HL-60/S4 (cell line): ENCODE data around the gene CRCP.
"Not testable (repeated sequence)": the region's sequence is repeated elsewhere in the genome, so short reads cannot be mapped to it uniquely, and the experiment has no call there.

ENCODE experiments used
- in situ Hi-C: fragments of 300-500 bp; cut with MboI; formaldehyde crosslinking; loops from 2 replicates; pipeline ENCODE4 v1.14.3; 2022; ENCODE audit warnings: low sequenced_read_pairs

CRCP gene

DNA sequence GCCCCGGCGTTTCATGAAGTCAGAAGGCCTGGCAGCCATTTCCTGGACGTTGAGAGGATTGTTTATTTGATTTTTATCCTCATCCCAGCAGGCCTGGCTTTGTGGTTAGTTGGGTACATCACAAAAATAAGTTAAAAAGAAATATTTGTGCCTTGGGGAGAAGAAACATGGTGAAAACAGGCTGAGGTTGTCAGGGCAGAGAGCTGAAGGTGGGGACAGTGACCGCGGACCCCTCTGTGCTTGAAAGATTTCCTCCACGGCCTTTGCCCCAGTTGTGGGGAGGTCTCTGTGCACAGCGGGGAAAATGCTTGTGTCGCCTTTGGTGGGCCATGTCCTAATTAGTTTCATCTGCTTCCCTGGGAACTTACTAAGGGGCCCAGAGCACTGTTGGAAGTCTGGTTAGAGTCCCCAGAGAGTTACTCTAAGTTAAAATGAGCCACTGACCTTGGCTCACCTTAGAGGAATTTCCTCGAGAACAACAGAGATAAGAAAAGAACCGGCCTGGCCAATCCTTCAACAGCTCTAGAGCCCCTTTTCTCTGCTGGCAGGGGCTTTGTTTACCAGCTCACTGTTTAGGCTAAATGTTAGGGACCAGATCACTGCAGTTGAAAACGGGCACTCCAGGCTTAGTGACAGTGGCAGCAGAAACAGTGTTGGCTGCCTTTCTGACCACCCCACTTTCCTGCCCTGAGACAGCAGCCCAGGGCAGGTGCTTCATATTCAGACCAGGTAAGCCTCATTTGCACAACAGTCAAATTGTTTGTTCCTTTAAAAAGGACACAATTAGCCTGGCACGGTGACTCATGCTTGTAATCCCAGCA, 37.9 kb downstream of the CRCP start:
- in situ Hi-C loops, result no loop called here

DNA sequence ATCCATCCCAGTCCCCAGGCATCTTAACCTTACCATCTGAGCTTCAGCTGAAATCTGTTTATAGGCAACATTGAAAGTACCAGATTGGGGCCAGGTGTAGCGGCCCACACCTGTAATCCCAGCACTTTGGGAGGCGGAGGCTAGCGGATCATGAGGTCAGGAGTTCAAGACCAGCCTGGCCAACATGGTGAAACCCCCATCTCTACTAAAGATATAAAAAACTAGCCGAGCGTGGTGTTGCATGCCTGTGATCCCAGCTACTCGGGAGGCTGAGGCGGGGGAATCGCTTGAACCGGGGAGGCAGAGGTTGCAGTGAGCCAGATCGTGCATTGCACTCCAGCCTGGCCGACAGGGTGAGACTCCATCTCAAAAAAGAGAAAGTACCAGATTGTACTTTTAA, 39.0 kb downstream of the CRCP start:
- in situ Hi-C loops, result no loop called here

DNA sequence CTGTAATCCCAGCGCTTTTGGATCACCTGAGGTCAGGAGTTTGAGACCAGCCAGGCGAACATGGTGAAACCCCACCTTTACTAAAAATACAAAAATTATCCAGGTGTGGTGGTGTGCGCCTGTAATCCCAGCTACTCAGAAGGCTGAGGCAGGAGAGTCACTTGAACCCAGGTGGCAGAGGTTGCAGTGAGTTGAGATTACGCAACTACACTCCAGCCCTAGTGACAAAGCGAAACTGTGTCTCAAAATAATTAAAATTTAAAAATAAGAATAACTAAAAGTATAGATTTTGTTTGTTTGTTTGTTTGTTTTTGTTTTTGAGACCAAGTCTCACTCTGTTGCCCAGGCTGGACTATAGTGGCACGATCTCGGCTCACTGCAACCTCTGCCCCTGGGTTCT, 41.4 kb downstream of the CRCP start:
- in situ Hi-C loops, result not testable (repeated sequence)

DNA sequence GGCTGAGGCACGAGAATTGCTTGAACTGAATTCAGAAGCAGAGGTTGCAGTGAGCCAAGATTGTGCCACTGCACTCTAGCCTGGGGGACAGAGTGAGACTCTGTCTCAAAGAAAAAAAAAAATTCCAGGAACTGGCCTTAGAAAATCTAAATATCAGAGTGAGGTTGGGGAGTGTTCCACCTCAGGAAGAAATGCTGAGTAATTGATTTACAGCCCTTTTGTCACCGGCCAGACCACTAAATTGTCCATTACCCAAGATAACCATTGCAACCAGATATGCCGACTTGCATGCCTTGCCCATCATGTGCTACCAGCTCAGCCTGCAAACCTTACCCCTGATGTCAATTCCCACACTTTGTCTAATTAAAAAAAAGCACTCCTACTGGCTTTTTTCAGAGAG, 42.4 kb downstream of the CRCP start:
- in situ Hi-C loops, result no loop called here

DNA sequence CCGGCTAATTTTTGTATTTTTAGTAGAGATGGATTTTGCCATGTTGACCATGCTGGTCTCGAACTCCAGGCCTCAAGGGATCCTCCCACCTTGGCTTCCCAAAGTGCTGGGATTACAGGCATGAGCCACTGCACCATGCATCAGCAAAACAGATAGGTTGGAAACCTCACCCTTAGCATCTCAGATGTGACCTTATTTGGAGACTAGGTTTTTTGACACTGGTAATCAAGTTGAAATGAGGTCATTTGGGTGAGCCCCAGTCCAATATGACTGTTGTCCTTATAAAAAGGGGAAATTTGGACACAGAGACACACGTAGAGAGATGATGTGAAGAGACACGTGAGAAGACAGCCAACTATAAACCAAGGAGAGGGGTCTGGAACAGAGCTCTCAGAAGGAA, 48.0 kb downstream of the CRCP start:
- in situ Hi-C loops, result no loop called here

DNA sequence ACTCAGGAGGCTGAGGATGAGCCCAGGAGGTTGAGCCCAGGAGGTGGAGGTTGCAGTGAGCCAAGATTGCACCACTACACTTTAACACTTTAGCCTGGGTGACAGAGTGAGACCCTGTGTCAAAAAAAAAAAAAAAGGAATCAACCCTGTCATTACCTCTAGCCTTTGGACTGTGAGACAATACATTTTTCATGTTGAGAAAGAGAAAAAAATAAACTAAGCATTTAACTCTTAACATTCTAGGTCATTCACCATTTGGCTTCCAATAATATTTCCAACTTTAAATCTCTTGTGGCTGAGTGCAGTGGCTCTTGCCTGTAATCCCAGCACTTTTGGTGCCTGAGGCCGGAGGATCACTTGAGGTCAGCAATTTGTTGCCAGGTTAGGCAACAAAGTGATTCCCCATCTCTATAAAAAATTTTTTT, 48.6 kb downstream of the CRCP start:
- in situ Hi-C loops, result no loop called here

DNA sequence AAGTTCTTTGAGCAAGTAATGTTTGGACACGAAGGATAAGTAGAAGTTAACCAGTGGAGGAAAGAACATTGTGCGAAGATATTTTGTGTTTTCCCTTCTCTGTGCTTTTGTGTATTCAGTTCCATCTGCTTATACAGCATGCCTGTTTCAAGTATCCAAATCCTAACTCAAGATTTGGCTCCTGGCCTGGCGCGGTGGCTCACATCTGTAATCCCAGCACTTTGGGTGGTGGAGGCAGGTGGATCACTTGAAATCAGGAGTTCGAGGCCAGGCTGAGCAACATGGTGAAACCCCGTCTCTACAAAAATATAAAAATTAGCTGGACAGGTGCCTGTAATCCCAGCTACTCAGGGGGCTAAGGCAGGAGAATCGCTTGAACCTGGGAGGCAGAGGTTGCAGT, 49.7 kb downstream of the CRCP start:
- in situ Hi-C loops, result no loop called here

DNA sequence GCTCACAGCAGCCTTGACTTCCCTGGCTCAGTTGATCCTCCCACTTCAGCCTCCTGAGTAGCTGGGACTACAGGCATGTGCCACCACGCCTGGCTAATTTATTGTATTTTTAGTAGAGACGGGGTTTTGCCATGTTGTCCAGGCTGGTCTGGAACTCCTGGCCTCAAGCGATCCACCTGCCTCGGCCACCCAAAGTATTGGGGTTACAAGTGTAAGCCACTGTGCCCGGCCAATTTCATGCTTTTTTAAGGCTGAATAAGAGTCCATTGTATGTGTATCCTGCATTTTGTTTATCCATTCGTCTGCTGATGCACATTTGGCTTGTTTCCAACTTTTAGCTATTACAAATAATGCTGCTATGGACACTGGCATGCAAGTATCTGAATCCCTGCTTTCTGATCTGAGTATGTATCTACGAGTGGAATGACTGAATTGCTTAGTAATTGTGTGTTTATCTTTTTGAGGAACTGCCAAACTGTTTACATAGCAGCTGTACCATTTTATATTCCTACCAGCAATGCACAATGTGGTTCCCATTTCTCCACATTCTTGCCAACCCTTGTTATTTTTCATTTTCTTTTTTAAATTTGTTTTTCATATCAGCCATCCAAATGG, 53.2 kb downstream of the CRCP start:
- in situ Hi-C loops, result no loop called here

DNA sequence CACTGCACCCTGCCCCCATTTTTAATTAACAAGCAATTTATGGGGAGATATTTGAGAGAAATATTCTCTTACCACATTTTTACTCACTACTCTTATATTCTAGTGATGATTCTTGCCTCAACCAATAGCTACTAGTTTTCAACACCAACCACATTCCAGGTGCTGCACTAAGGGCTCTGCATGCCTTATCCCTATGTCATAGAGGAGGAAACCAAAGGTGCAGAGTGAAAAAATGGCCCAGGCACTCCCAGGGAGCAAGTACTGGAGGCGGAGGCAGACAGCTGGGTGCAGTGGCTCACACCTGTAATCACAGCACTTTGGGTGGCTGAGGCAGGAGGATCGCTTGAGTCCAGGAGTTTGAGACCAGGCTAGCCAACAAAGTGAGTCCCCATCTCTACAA, 55.0 kb downstream of the CRCP start:
- in situ Hi-C loops, result no loop called here

DNA sequence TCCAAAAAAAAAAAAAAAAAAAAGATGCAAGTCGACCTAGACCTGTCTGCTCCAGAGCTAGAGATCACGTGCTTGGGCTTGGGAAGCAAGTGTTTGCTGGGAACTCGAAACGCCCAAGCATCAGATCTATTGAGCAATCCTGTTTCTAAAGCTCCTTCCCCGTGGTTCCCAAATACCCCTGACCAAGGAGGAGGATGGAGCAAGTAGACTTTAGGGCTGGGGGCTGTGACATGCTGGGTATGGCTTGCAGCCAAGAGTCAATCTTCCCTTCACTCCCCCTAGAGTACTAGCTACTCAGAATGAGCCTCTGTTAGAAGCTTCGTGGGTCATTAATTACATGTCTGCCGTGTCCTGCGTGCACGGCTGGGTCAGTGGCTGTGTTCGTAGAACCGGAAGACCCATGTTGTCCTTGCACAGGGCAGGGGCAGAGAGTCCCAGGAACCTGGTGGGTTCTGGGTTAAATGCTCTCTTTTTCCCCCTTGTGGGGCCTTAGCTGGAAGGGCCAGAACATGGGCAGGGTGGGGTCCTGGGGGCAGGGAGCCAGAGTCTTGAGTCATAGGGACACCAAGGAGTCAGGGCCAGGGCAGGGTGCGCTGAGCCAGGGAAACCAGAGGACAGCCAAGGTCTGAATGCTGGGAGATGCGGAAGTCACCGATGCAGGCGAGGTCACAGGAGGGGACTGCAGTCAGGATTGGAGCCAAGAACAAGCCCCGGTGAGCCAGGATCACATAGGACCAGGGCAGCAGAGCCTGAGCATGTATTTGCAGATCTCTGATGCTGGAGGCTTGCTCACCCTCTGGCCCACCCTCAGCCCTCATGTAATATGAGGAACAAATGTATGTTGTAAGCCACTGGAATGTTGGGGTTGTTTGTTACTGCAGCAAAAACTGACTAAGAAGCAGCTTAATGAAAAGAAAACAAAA, 55.9 kb downstream of the CRCP start:
- in situ Hi-C loops, result no loop called here

DNA sequence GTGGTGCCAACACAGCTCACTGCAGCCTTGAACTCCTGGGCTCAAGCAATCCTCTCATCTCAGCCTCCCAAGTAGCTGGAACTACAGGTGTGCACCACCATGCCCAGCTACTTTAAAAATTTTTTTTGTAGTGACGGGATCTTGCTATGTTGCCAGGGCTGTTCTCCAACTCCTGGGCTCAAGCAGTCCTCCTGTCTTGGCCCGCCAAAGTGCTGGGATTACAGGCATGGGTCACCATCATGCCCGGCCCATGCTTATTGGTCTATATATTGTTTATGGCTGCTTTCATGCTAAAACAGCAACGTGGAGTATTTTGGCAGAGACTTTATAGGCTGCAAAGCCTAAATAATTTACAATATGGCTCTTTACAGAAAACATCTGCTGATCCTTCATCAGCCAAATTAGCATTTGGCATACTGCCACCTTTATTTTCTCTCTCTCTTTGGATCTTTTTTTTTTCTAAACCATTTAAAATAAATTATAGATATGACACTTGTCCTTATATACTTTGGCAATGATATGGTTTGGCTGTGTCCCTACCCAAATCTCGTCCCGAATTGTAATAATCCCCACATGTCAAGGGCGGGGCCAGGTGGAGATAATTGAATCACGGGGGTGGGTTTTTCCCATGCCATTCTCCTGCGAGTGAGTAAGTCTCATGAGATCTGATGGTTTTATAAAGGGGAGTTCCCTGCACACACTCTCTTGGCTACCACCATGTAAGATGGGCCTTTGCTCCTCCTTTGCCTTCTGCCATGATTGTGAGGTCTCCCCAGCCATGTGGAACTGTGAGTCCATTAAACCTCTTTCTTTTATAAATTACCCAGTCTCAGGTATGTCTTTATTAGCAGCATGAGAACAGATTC, 58.1 kb downstream of the CRCP start:
- in situ Hi-C loops, result not testable (repeated sequence)

DNA sequence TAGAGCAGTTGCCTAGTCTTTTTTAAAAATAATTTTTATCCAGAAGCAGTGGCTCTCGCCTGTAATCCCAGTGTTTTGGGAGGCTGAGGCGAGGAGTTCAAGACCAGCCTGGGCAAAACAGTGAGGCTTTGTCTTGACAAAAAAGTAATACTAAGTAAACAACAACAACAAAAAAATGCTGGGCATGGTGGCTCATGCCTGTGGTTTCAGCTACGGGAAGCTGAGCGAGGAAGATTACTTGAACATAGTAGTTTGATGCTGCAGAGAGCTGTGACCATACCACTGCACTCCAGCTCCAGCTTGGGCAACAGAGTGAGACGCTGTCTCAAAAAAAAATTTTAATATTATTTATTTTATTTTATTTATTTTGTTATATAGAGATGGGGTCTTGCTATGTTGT, 59.2 kb downstream of the CRCP start:
- in situ Hi-C loops, result no loop called here

DNA sequence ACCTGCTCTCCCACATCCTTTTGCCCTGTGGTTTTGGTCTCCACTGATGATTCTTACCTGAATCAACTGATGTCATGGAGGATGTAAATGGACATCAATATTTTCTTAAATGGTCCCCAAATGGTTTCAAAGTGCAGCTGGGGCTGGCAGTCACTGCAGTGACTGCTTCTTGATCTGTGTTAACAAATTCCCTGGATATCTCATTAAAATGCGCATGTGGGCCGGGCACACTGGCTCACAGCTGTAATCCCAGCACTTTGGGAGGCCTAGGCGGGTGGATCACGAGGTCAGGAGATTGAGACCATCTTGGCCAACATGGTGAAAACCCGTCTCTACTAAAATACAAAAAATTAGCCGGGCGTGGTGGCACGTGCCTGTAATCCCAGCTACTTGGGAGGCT, 60.4 kb downstream of the CRCP start:
- in situ Hi-C loops, result not testable (repeated sequence)

DNA sequence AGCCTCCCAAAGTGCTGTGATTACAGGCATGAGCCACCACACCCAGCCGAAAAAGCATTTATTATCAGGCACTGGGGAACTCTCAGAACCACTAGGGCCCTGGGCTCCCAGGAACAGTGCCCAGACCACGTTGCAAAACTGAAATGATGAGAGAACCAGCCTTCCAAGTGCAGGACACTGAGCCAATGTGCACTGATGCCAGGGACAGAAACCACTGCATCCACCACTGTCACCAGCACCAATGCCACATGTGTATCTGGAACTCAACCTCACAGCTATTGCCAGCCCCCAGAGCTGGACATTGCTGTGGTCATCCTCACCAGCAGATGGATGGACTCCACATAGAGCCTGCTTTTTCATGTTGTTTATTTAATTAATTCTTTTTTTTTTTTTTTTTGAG, 62.3 kb downstream of the CRCP start:
- in situ Hi-C loops, result no loop called here

DNA sequence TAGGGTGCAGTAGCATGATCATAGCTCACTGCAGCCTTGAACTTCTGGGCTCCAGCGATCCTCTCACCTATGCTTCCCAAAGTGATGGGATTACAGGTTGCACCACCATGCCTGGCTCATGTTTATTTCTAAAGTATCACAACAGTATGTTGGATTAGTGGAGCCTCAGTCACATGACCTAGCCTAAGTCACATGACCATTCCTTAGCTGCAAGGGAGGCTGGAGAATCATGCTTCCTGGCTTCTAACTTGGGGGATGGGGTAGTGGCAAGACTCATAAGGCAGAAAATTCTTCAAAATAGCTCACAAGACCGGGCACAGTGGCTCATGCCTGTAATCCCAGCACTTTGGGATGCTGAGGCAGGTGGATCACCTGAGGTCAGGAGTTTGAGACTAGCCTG, 63.6 kb downstream of the CRCP start:
- in situ Hi-C loops, result no loop called here

DNA sequence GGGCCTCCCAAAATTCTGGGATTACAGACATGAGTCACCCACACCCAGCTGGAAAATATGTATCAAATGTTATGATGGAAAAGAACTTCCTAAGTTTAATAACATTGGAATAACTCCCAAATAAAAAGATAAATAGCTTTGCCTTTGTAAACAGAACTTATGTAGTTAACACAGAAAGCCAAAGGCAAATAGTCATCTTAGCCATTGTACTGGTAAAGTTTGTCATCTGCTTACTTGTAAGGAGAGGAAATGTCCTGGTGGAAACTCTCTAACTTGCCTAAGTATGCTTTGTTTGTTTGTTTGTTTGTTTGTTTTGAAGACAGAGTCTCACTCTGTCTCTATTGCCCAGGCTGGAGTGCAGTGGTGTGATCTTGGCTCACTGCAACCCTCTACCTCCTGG, 66.7 kb downstream of the CRCP start:
- in situ Hi-C loops, result no loop called here

DNA sequence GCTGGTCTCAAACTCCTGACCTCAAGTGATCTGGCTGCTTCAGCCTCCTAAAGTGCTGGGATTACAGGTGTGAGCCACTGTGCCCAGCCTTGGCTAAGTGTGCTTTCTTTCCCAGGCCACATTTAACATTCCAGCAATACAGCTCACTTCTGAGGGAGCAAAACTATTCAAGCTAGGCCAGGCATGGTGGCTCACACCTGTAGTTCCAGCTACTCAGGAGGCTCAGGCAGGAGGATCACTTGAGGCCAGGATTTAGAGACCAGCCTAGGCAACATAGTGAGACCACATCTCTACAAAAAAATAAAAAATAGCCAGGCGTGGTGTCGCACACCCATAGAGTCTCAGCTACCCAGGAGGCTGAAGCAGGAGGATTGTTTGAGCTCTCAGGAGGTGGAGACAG, 67.2 kb downstream of the CRCP start:
- in situ Hi-C loops, result no loop called here

DNA sequence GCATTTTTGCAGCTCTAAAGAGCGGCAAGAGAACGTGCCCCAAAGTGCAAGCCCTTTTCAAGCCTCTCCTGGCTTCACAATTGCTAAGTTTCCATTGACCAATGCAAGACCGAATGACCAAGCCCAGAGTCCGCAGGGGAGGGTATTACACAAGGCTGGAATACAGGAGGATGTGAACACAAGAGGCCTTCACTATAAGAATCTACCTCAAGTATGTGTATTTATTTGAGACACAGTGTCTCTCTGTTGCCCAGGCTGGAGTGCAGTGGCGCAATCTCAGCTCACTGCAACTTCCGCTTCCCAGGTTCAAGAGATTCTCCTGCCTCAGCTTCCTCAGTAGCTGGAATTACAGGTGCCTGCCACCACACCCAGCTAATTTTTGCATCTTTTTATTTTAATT, 68.3 kb downstream of the CRCP start:
- in situ Hi-C loops, result no loop called here

DNA sequence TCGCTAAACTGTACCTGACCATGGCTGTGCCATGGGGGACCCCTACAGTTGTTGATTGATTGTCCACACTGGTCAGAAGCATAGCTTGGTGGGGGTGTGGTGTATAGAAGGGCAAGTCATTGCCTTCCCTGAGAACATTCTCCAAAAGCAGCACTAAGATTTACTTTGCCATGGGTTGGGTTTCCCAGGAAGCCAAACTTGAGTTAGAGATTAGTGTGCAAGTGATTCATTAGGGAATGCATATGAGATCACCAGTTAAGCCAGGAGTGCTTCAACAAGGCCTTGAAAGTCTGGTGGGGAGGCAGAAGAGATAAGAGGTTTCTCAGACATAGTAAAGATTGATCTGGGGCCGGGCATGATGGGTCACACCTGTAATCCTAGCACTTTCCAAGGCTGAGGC, 69.1 kb downstream of the CRCP start:
- in situ Hi-C loops, result no loop called here

DNA sequence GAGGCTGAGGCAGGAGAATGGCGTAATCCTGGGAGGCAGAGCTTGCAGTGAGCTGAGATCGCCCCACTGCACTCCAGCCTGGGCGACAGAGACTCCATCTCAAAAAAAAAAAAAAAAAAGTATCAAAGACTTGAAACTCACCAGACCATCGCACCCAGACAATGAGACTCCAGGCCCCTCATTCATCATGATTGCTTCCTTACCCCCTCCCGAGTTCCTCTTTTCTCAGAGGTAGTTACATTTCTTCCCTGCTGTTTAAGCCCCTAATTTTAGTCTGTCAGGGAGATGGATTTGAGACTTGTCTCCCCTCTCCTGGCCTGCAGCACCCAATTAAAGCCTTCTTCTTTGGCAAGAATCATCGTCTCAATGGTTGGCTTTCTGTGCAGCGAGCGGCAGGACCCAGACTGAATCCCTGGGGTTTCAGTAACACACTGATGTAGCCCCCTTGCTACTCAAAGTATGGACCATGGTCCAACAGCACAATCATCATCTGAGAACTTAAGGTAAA, 71.1 kb downstream of the CRCP start:
- in situ Hi-C loops, result no loop called here

DNA sequence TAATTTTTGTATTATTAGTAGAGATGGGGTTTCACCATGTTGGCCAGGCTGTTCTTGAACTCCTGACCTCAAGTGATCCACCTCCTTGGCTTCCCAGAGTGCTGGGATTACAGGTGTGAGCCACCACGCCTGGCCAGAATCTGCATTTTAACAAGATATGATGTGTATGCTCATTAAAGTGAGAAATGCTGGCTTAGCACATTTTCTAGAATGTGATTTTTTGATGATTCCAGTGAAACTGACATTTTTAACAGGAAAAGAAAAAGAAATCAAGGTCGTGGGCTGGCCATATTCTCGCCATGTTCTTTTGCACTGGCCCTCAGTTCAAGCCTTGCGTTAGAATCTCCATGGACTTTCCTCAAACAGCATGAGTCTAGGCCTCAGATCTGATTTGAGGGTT, 72.3 kb downstream of the CRCP start:
- in situ Hi-C loops, result no loop called here
